ENCODE measurements around the gene COPZ2.
"Not testable (repeated sequence)": the region's sequence is repeated elsewhere in the genome, so short reads cannot be mapped to it uniquely, and the experiment has no call there.

COPZ2 gene

DNA sequence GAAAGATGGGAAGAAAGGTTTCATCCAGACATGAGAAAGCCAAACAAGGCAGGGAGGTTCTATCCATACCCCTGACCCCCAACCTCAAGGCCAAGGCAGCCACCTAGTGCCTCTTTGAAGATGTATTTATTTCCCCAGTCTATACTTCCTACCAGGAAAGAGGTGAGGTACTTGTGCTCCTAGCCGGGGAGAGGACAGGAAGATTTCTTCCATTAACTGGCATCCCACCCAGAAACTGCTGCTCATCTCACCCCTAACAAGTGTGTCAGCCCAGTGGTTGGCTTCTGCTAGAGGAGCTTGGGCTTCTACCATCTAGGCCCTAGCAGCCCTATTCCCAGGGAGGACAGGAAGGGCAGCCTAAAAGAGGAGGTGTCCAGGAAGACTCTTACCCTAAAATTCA, 8.9 kb downstream of the COPZ2 start:
- no peak for DNase-seq (ENCODE audit: low read depth)

DNA sequence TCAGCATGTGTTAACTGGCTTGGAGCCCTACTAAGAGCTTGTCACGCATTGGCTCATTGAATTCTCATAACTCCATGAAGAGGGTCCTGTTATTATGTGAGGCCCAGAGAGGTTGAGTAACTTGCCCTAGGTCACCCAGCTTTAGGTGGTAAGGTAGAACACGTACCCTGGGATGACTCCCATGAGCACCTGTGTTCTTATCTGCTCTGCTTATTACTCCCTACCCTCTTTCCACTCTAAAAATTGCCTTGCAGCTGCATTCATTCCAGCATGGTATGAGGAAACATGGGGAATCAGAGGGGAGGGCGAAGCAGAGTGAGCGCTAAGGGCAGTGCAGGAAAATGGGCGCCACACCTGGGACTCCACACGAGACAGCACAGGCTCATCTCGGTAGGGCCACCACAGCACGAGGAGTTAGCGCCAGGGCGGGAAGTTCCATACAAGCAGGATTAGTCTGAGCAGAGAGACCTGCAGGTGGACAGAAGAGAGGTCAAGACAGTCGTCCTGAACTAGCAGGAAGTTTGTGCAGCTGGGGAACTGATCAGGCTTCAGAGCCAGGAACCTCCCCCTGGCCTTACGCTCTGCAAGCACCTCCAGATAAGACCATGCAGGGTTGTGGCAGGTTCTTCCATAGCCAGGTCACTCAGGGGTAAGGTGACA, 10.1 kb downstream of the COPZ2 start:
- DNase-seq (ENCODE audit: low read depth): no peak

DNA sequence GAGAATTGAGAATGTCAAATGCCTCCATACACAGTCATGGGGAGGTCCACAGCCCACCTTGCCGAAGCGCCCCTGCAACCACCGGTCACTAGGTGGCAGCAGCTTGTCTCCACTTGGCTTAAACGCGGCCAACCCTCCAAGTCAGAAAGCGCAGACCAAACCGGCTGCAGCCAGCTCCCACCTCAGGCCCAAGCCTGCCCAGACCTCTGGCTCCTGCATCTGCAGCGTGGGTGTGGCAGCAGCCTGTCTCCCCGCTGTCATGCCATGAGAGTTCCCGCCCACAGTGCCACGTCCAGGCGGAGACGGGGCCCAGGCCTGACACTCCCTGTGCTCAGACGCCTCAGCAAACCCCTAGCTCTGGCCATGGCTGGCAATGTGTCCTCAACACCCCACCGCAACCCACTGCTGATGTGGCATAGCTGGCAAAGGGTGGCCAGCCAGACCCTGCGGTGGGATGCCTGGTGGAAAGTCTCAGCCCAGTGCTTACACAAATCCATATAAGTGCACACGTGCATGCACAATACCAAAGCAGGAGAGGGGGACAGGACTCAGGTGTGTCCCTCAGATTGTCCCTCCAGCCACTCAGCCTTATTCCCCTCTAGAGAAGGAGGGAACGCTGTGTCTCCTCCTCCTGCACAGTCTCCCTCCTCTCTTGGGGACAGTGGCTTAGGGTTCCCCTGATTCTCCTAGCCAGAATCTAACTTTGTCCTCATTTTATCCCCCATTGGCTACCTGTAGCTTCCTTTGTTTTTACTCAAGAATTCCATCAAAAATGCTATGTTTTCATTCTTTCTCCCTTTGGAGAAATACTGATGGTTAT, 10.9 kb downstream of the COPZ2 start:
- no peak for DNase-seq (ENCODE audit: low read depth)

DNA sequence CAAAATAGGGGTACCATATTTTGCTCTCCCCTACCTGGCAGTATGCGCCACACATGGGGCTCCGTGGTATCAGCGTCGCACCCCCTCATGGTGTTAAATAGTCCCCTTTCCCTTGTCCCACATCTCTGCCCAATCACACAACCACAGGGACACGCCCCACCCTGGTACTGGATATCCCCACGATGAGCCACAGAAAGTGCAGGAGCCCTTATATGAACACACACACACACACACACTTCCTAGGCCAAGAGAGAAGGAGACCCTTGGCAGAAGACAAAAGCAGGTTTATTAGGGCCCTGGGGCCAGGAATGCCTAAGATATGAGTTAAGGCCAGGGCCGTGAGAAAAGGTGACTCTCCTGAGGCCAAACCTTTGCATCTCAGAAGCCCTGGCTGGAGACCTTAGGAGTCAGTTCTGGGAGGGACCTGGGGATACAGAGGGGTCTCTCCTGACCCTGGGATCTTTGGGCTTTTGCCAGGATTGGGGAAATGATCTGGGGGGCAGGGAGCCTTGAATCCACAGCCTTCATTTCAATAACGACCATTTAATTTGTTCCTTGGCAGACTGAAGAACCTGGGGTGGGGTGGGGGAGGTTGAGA, 11.6 kb downstream of the COPZ2 start:
- no peak for DNase-seq (ENCODE audit: low read depth)

DNA sequence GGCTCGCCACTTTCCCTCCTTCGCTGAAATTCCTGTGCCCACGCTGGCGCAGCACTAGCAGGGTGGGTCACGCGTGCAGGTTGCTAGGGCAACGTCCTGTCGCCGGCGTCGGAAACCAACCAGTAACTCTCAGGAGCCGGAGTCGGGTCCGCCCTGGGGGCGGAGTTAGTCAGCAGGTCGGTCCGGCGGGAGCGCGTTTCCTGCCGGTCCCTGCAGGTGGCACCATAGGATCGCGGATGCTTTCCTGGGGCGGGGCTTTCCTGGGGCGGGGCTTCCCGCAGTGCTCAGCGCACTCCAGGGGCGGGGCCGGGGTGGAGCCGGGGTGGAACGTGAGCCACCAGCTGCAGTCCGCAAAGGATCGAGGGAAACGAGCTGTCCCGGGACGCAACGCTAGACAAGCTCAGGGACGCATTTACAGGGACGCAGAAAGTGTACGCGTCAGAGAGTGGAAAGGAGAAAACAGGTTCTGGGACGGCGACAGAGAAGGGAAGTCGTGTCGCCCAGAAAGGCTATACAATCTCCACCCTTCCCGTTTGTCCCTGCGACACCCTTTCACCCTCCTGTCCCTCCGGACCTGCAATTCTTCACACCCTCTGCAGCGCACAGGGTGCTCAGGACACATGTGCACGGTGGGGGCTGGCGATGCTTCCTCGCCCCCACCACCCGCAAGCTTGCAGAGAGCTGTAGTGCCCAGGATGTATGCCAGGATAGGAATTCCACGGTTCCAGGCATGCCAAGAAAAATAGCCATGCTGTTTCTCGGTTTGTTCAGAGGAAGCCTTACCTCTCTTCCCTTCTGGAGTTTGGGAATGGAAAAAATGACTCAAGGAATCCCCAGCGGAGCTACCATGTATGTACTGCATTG, 12.3 kb downstream of the COPZ2 start:
- DNase-seq (ENCODE audit: low read depth): peak; percentile 86

DNA sequence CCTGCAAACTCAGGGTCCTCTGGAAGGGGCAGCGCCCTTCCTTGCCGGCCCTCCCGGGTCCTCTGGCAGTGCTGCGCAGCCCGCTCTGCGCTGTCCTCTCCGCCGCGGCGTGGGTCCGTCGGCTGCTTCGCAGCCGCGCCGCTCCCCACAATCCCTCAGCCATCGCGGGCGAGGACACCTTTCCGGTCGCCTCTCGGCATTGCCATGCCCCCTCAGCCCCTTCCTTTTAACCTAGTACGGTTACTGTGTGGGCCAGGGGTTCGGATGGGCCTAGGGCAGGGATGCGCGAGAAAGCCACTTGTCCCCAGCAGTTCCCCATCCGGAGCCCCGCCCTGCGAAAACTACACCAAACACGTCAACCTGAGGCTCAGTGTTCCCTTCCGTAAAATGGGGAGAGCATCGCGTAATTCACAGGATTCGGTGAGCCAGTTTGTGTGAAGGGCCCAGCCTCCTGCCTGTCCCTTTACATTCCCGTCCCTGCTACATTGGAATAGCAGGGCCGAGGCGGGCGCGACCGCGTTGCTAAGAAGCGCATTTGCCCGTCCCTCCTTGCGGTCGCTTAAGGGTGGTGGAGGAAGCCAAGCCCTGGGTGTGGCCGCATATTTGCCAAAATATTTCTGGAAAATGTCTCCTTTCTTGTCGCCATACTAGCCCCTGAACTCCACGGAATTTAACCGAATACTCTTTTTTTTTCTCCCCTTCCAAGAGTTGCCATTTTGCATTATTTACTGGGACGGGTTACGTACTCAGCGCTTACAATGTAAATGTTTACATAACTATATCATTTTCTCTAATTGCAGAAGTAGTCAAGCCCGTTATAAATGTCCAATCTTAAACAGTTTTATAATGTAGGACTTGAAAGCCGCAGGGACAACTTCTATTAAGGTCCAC, 13.2 kb downstream of the COPZ2 start:
- DNase-seq (ENCODE audit: low read depth): no peak

DNA sequence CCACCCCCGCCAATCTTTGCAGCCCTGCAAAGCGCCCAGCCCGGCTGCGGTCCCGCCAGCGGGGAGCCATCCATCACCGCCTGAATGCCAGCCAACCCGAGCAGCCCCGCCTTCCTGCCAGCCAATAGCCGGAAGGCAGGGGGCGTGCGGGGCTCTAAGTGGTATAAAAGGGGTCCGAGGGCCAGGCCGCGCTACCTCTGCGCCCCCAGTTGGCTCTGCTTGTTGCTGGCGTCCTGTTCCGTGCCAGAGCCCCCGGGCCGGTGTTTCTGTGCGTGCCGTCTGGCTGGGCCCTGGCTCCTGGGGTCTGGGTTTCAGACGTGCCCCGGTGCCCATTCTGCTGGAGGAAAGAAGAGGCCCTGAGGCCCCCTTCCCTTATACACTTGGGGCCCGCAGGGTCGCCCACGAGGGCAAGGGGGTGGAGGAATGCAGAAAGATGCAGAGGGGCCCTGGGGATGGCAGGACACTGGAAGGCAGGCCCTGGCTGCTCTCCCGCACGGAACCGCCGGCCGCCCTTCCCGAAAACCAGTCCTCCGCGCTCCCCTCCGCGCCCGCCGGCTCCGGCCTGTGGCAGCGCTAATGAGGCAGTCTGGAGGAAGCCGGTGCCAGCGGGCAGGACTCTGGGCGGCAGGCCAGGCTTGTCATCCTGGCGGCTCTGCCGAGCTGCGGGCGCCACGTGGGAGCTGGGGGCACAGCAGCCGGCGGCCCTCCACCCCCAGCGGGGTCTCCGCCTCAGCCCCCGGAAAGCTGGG, 14.0 kb downstream of the COPZ2 start:
- no peak for DNase-seq (ENCODE audit: low read depth)

DNA sequence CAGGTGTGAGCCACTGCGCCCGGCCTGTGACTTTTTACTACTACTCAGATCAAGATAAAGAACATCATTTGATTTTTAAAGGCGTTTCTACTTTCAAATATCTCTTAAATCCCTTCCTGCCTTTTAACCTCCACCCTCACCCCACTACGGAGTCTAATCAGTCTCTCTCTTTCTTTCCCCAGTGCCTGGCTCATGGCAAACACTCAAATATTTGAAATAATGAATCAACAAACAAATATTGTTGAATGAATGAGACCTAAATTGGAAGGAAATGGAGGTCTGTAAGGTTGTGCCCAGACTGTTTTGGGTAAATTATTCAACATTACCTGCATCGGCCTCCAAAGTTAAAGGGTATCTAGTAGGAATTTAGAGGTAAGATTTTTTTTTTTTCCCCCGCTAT, 14.7 kb downstream of the COPZ2 start:
- DNase-seq (ENCODE audit: low read depth): no peak

DNA sequence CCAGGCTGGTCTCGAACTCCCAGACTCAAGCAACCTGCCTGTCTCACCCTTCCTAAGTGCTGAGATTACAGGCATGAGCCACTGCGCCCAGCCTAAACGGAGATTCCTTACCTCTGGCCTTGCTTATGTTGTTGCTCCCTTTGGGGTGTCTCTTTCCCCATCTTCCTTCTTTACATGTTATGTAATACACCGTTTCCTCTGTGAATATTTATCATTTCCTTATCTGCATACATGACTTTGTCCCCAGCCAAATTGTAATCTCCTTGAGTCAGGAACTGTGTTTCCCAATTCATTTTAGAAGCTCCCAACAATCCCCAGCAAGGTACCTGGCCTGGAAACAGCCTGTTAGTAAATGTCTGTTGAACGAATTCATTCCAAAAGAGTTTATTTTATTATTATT, 15.7 kb downstream of the COPZ2 start:
- DNase-seq (ENCODE audit: low read depth): no peak

DNA sequence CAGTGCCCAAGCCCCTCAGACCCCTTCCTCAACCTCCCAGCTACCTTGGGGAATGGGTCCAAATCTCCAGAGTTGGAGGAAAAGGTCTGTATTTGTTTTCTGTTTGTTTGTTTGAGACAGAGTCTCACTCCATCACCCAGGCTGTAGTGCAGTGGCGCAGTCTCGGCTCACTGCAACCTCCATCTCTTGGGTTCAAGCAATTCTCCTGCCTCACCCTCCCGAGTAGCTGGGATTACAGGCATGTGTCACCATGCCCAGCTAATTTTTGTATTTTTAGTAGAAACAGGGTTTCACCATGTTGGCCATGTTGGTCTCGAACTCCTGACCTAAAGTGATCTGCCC, 19.8 kb downstream of the COPZ2 start:
- DNase-seq (ENCODE audit: low read depth): not testable (repeated sequence)

DNA sequence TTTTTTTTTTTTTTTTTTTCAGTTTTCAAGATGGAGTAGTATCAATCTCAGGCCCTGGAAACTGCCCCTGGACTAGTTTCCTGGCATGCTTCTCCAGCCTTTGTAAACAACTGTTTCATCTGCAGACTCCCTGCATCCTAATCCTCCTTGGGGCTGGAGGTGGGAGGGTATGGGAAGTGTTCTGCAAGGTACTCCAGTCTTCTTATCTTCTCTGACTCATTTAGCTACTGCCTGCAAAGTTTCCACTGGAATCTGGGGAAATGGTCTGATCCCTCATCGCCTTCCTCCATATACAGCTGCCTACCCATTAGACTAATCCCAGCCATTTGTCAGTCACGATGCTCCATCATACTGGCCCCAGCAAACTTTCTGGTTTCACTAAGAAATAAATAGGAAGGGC, 21.5 kb downstream of the COPZ2 start:
- no peak for DNase-seq (ENCODE audit: low read depth)

DNA sequence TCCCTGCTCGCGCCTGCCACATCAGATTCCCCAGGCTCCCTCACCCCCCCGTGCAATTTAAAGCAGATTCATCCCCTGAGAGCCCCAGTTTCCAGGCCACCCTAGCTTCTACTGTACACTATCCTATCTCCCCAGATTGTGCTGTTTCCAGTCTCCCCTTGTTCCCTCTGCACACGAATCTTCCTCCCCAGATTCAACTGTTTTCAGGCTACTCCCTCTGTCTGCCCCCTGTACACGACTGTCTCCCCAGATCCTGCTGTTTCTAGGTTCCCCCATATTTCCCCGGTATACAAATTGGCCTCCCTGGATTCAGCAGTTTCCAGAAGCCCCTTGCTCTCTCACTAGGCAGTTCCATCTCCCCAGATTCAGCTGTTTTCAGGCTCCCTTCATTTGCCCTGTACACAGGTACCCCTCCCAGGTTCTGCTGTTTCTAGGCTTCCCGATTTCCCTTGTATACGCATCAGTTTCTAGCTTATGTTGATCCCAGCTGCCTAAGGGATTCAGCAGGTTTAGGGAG, 22.9 kb downstream of the COPZ2 start:
- DNase-seq (ENCODE audit: low read depth): no peak

DNA sequence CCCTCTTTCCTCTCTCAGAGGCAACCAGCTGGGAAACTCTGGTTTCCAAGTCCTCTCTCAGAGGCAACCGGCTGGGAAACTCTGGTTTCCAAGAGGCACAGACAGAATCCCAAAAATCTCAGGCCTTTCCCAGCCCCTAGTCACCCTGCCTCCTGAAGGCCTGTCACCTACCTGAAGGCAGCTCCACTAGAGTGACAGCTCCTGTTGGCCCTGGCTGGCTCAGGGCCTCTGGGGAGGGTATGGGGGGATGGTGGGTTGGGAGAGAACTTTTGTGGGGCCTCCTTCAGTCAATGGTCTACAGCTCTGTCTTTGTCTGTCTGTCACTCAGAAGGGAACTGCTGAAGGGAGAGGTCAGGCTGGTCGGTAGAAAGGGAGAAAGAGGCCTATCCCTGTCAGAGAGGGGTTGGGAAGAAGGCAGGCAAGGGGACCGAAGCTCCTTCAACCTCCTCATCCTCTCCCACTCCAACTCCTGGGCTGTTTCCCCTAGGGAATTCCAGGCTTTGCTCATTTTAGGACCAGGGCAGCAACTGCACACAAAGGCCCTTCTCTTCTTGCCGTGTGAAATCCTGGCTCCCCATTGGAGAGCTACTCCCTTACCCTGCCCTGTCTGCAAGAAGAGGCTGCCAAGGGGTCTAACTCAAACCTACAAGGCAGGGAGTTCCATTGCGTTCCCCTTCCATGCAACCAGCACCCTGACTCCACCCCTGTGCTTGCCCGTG, 23.6 kb downstream of the COPZ2 start:
- no peak for DNase-seq (ENCODE audit: low read depth)

DNA sequence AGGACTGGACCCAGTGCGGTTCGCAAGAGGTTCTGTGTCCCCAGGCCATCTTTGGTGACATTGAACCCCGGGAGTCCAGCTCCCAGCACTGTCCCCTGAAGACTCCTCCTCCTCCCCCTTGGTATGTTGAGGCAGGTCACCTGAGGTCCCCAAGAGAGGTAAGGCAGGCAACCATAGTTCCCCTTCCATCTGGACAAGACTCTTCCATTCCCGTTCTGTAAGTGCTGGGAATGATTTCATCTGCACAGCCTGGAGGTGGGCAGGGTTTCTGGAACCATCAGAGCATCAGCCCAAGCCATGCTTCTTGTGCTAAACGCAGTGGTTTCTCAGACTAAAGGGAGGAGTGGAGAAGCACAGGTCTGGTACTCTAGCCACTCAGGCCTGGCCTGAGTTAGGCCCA, 24.9 kb downstream of the COPZ2 start:
- no peak for DNase-seq (ENCODE audit: low read depth)

DNA sequence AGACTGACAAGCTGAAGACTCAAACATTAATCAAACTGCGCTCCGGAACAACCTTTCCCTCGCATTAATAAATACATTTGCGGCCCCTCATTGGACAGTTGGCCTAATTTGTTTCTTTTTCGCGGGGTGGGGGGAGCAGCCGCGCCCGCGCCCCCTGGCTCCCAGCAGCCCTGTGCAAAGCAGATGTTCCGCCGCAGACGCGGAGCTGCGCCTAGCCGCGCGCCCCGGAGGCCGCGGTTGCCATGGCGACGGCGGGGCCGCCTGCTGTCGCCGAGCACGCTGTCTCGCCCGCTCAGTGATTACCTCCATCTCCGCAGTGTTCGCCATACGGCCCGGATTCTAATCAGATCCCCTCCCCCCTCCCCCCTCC, 25.5 kb downstream of the COPZ2 start:
- DNase-seq (ENCODE audit: low read depth): no peak

DNA sequence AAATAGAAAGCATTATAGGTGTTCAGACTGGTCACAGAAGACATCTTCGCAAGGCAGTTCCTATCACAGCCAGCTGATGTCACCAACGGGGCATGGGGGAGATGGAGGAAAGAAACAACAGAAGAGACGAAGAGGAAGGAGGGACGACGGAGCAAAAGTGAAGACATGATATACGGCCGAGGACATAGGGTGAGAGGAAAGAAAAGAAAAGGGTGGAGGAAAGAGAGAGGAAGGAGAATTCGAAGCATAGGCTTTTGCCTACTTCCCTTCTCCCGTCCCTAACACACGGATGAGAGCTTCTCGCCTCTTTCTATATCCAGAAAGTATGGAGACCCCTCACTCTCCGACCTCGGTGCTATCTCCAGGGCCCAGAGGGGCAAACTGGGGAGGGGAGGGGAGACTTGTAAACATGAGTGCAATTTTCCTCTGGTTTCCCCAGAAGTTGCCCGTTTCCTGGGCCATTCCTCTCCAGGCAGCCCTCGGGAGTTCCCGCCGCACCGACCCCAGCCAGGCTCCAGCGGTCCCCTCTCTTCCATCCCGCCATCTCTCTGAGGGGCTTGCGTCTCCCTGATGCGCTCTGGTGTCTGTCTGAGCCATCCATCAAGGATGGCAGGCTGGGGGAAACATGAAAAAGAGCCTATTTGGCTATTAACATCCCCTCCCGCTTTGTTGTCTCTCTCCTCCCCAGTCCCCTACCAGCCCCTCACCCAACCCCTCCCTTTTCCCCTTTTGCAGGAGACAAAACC, 26.0 kb downstream of the COPZ2 start:
- peak; percentile 26 for DNase-seq (ENCODE audit: low read depth)

DNA sequence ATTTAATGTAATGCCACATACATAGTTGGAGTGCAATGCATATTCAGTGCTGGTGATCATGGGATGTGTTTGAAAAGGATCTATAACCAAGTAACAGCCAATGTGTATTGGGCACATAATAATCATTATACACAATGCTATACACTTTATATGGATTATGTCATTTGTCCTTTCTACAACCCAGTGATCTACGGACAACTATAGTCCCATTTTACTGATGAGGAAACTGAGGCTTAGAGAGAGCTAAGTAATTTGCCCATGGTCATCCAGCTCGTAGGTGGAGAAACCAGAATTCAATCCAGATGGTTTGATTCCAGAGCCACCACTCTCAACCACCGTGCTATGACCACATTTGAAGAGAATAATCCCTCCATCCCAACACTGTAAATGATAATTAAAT, 27.4 kb downstream of the COPZ2 start:
- DNase-seq (ENCODE audit: low read depth): no peak

DNA sequence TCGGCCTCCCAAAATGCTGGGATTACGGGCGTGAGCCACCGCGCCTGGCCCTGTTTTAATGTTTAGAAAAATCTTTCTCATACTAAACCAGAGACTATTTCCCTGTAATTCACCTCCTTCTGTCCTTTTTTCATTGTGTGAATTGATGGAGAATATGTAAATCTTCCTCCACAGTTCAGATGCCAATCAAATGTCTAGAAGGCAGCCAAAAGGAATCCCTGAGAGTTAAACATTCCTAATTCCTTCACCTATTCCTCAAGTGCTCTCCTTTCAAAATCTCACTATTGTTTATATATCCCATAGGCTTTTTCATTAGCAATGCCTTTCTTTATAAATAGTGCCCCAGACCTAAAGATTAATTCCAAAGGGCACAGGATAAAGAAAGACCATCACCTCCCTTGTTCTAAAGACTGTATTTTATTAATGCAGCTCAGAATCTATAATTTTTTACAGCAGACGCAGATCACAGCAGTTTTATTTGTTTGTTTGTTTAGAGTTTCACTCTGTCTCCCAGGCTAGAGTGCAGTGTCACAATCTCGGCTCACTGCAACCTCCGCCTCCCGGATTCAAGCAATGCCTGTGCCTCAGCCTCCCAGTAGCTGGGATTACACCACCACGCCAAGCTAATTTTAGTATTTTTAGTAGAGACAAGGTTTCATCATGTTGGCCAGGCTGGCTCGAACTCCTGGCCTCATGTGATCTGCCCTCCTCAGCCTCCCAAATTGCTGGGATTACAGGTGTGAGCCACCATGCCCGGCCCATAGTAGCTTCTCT, 30.5 kb downstream of the COPZ2 start:
- no peak for DNase-seq (ENCODE audit: low read depth)

All from HS-5 (cell line).